Cardiac muscle cell (in vitro differentiated cells and primary cell): ENCODE data around the gene LMBR1. TPM values are rescaled to one million over a fixed set of nuclear protein-coding genes. Genes with fewer than 3 reads are reported as not detected.
"Not testable (repeated sequence)": the region's sequence is repeated elsewhere in the genome, so short reads cannot be mapped to it uniquely, and the experiment has no call there.

Experiments
- DNase-seq, 2 donors: peaks; one replicate each; pipeline versions ENCODE4 v3.0.0 to v3.0.0-alpha.2; 2010 to 2017; ENCODE audit warnings: low read depth in 1 of 2, low spot score in 1 of 2
- H3K27ac ChIP-seq: fragments of 200-600 bp; sonication (generic); 2 replicates; pipeline ENCODE4 v1.5.1; 2016
- H3K27me3 ChIP-seq: fragments of 200-600 bp; sonication (generic); 2 replicates; pipeline ENCODE4 v1.6.0; 2016; ENCODE audit warnings: control low read depth
- H3K36me3 ChIP-seq: fragments of 200-600 bp; sonication (generic); 2 replicates; pipeline ENCODE4 v1.5.1; 2016; ENCODE audit warnings: control low read depth
- H3K4me1 ChIP-seq: fragments of 200-600 bp; sonication (generic); 2 replicates; pipeline ENCODE4 v1.8.1; 2017; ENCODE audit warnings: low read depth, mild to moderate bottlenecking, mixed run types
- H3K4me3 ChIP-seq: fragments of 200-600 bp; sonication (generic); 2 replicates; pipeline ENCODE4 v1.5.1; 2016; ENCODE audit warnings: mild to moderate bottlenecking
- H3K9me3 ChIP-seq: fragments of 200-600 bp; sonication (generic); 2 replicates; pipeline ENCODE4 v1.5.1; 2017; ENCODE audit warnings: low read depth, mild to moderate bottlenecking, control low read depth
- CTCF ChIP-seq: IDR thresholded peaks from 2 replicates; pipeline ENCODE4 v1.5.1; 2012; ENCODE audit warnings: low read depth, mild to moderate bottlenecking, low read length
- polyA plus RNA-seq: library from polyadenylated mRNA; unstranded; fragments of >200 nt; fragmentation: Nextera tagmentation; extraction: Ambion mirVana; gene quantifications from 2 replicates; pipeline ENCODE4 v1.2.1, GENCODE V29; 2016
- total RNA-seq: library from RNA; depleted of rRNA; stranded (reverse); fragments of >200 nt; gene quantifications from 2 replicates; pipeline ENCODE4 v1.2.3, GENCODE V29; 2016

The LMBR1 gene
- total and polyA plus RNA-seq, 2 experiments from 2014 or later, result 49.9 to 78.0 TPM

- DNase-seq, result no peak
- no peak overlapping the region for H3K27ac ChIP-seq
- no peaks in the 10 kb centered on the region for H3K27me3 ChIP-seq
- TF ChIP-seq CTCF, result no peak
- no peaks in the 10 kb centered on the region for H3K9me3 ChIP-seq
- H3K4me1 ChIP-seq, result no peaks in the 10 kb centered on the region
- H3K36me3 ChIP-seq, result no peaks in the 10 kb centered on the region
- H3K4me3 ChIP-seq, result no peak overlapping the region
Measured at GRCh38 chr7:156875766-156876165, 17.2 kb downstream of the LMBR1 start.

- not testable (repeated sequence) for H3K9me3 ChIP-seq, H3K27me3 ChIP-seq, H3K27ac ChIP-seq, DNase-seq, H3K36me3 ChIP-seq, H3K4me3 ChIP-seq
- peaks cover 15% of the 10 kb centered on the region for H3K4me1 ChIP-seq
Measured at GRCh38 chr7:156868363-156868762, 24.6 kb downstream of the LMBR1 start.

GRCh38 chr7:156865493-156865892 is 27.5 kb downstream of the LMBR1 start:
- Histone ChIP-seq H3K9me3 (no peaks in the 10 kb centered on the region), H3K27me3 (no peaks in the 10 kb centered on the region), H3K4me3 (peak overlapping the region; percentile 1), H3K4me1 (peaks cover 15% of the 10 kb centered on the region), H3K27ac (no peak overlapping the region), H3K36me3 (no peaks in the 10 kb centered on the region)
- no peak for TF ChIP-seq CTCF
- no peak for DNase-seq

- not testable (repeated sequence) for H3K27me3 ChIP-seq, H3K36me3 ChIP-seq, H3K9me3 ChIP-seq, H3K27ac ChIP-seq, DNase-seq, H3K4me3 ChIP-seq
- peaks cover 15% of the 10 kb centered on the region for H3K4me1 ChIP-seq
Measured at GRCh38 chr7:156862022-156862421, 31.0 kb downstream of the LMBR1 start.

DNA sequence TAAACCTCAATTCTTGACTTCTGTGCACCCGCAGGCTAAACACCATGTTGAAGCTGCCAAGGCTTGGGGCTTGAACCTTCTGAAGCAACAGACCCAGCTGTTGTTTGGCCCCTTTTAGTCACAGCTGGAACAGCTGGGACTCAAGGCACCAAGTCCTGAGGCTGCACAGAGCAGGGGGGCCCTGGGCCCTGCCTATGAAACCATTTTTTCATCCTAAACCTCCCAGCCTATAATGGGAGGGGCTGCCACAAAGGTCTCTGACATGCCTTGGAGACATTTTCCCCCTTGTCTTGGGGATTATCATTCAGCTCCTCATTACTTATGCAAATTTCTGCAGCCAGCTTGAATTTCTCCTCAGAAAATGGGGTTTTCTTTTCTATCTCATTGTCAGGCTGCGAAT is 31.8 kb downstream of the LMBR1 start:
- no peak for DNase-seq
- peaks cover 13% of the 10 kb centered on the region for H3K4me1 ChIP-seq
- no peak overlapping the region for H3K27ac ChIP-seq
- no peak for TF ChIP-seq CTCF
- H3K27me3 ChIP-seq, result no peaks in the 10 kb centered on the region
- no peak overlapping the region for H3K4me3 ChIP-seq
- no peaks in the 10 kb centered on the region for H3K9me3 ChIP-seq
- no peaks in the 10 kb centered on the region for H3K36me3 ChIP-seq

GRCh38 chr7:156860099-156860498 is 32.9 kb downstream of the LMBR1 start:
- not testable (repeated sequence) for H3K4me1 ChIP-seq, H3K4me3 ChIP-seq, H3K36me3 ChIP-seq, DNase-seq, H3K9me3 ChIP-seq, H3K27me3 ChIP-seq, H3K27ac ChIP-seq

- Histone ChIP-seq H3K27me3 (no peaks in the 10 kb centered on the region), H3K4me3 (no peak overlapping the region), H3K9me3 (no peaks in the 10 kb centered on the region), H3K4me1 (no peaks in the 10 kb centered on the region), H3K36me3 (no peaks in the 10 kb centered on the region), H3K27ac (no peak overlapping the region)
- TF ChIP-seq CTCF, result no peak
- no peak for DNase-seq
Measured at GRCh38 chr7:156858523-156858922, 34.5 kb downstream of the LMBR1 start.
